Measurements from ENCODE around the gene RHD.
"Not testable (repeated sequence)": the region's sequence is repeated elsewhere in the genome, so short reads cannot be mapped to it uniquely, and the experiment has no call there.

GRCh38 chr1:25235411-25235810, 36.9 kb upstream of the RHD start:
- TF ChIP-seq, protein P1, sequence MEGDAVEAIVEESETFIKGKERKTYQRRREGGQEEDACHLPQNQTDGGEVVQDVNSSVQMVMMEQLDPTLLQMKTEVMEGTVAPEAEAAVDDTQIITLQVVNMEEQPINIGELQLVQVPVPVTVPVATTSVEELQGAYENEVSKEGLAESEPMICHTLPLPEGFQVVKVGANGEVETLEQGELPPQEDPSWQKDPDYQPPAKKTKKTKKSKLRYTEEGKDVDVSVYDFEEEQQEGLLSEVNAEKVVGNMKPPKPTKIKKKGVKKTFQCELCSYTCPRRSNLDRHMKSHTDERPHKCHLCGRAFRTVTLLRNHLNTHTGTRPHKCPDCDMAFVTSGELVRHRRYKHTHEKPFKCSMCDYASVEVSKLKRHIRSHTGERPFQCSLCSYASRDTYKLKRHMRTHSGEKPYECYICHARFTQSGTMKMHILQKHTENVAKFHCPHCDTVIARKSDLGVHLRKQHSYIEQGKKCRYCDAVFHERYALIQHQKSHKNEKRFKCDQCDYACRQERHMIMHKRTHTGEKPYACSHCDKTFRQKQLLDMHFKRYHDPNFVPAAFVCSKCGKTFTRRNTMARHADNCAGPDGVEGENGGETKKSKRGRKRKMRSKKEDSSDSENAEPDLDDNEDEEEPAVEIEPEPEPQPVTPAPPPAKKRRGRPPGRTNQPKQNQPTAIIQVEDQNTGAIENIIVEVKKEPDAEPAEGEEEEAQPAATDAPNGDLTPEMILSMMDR (IDR thresholded peaks at IDR 0.05; ENCODE audit: low read length), result not testable (repeated sequence)
- TF ChIP-seq EZH2 (IDR thresholded peaks at IDR 0.05; ENCODE audit: borderline replicate concordance, low read length), result not testable (repeated sequence)
